HG03060 (cell line): ENCODE data around the gene GSTCD.
"Not testable (repeated sequence)": the region's sequence is repeated elsewhere in the genome, so short reads cannot be mapped to it uniquely, and the experiment has no call there.

Source experiments
- ATAC-seq: cut with Tn5 transposase; IDR thresholded peaks from one replicate; pipeline ENCODE4 v1.9.1; 2021; ENCODE audit warnings: low read depth, moderate number of reproducible peaks; ENCODE audit not compliant: unreplicated experiment

The GSTCD gene

GRCh38 chr4:105708181-105709080, at the start of gene GSTCD, which contains the start of gene INTS12:
TSS of gene GSTCD (plus strand) at chr4:105708784. CDS start at chr4:105717614, 8,830 bp downstream.
TSS of gene INTS12 (minus strand) at chr4:105708689. CDS start at chr4:105700005, 8,684 bp downstream.
- peak; percentile 62 for ATAC-seq

- no peak for ATAC-seq
These were observed 49.4 kb upstream of the GSTCD start for GRCh38 chr4:105659190-105659589.

GRCh38 chr4:105661028-105661427, 47.6 kb upstream of the GSTCD start:
- ATAC-seq: no peak

- no peak for ATAC-seq
These were observed 45.5 kb upstream of the GSTCD start for GRCh38 chr4:105662935-105663675.

GRCh38 chr4:105666693-105667092, 41.9 kb upstream of the GSTCD start:
- ATAC-seq: no peak

GRCh38 chr4:105670684-105671083, 37.9 kb upstream of the GSTCD start:
- no peak for ATAC-seq

- no peak for ATAC-seq
These were observed 37.3 kb upstream of the GSTCD start for GRCh38 chr4:105671301-105671700.

GRCh38 chr4:105674011-105674410, 34.6 kb upstream of the GSTCD start:
- no peak for ATAC-seq

- ATAC-seq: no peak
These were observed 30.9 kb upstream of the GSTCD start for GRCh38 chr4:105677709-105678108.

GRCh38 chr4:105679186-105679585, 29.4 kb upstream of the GSTCD start:
- ATAC-seq: no peak

GRCh38 chr4:105683038-105683437, 25.5 kb upstream of the GSTCD start:
- ATAC-seq: no peak

- no peak for ATAC-seq
These were observed 22.0 kb upstream of the GSTCD start for GRCh38 chr4:105686571-105686970.

- not testable (repeated sequence) for ATAC-seq
These were observed 13.8 kb upstream of the GSTCD start for GRCh38 chr4:105694812-105695211.

- not testable (repeated sequence) for ATAC-seq
These were observed 12.8 kb upstream of the GSTCD start for GRCh38 chr4:105695832-105696231.

GRCh38 chr4:105698607-105699006, 10.0 kb upstream of the GSTCD start:
- no peak for ATAC-seq

GRCh38 chr4:105707782-105708180, 803 bp upstream of the GSTCD start:
- ATAC-seq: no peak

- peak; percentile 5 for ATAC-seq
These were observed 482 bp downstream of the GSTCD start for GRCh38 chr4:105709081-105709450.

- ATAC-seq: no peak
These were observed 1.5 kb downstream of the GSTCD start for GRCh38 chr4:105710012-105710600.

GRCh38 chr4:105710678-105711077, 2.1 kb downstream of the GSTCD start:
- ATAC-seq: no peak

GRCh38 chr4:105712766-105713165, 4.2 kb downstream of the GSTCD start:
- ATAC-seq: no peak

GRCh38 chr4:105714071-105714521, 5.5 kb downstream of the GSTCD start:
- ATAC-seq: peak; percentile 49
